ENCODE measurements around the gene DNAJC22. TPM values are rescaled to one million over a fixed set of nuclear protein-coding genes. Genes with fewer than 3 reads are reported as not detected.

DNAJC22 gene
- total and polyA plus RNA-seq, 2 of the 13 experiments (the other 11 are each of a cell fraction or from before 2014, with no cell fraction given): 25.2 to 31.7 TPM

- DNase-seq (ENCODE audit: low spot score): no peak
- no peaks in the 10 kb centered on the region for H3K79me2 ChIP-seq (ENCODE audit: insufficient read depth, low read length)
- intact Hi-C loops (cut with micrococcal nuclease; ENCODE audit: unreplicated experiment): no loop called here
- no peak for ATAC-seq
- peaks cover 30% of the 10 kb centered on the region for H3K4me1 ChIP-seq (ENCODE audit: insufficient read depth, low read length)
- ChIA-PET POLR2A (interaction anchor here (1.0 kb wide), 1 partner anchor 13 kb away, joined by 3 read pairs; no protein-coding TSS in a partner anchor), CTCF (ENCODE audit: low intra/inter-chr PET ratio, low total read pairs) (no interaction called here)
- H3K27ac ChIP-seq (ENCODE audit: extremely low read length, insufficient read depth, low read length): no peak overlapping the region
- FAIRE-seq: no peak
- no peak overlapping the region for H2AFZ ChIP-seq (ENCODE audit: low read length)
- no TSS peak for BruUV-seq (replicated peaks)
- no peak overlapping the region for H3K4me3 ChIP-seq (replicated peaks in 1 of 3; ENCODE audit: insufficient read depth in 1 of 3, low read depth in 2 of 3, low read length in 3 of 3)
- peaks cover 2 to 12% of the 10 kb centered on the region in 2 experiments; a peak in 3 of 5 replicates for H3K36me3 ChIP-seq (replicated peaks in 1 of 2; ENCODE audit: control insufficient read depth in 1 of 2, insufficient read depth in 2 of 2, low read length in 2 of 2)
- peaks cover 2 to 40% of the 10 kb centered on the region in 2 experiments; a peak in 4 of 5 replicates for H3K27me3 ChIP-seq (ENCODE audit: control insufficient read depth in 1 of 2, insufficient read depth in 2 of 2, low read length in 2 of 2)
- TF ChIP-seq ZNF317 (CRISPR knock-in tag; IDR thresholded peaks at IDR 0.05) (no peak), TFAP4 (IDR thresholded peaks at IDR 0.05; ENCODE audit: borderline replicate concordance, low read depth) (no peak), ZNF318 (CRISPR knock-in tag; IDR thresholded peaks at IDR 0.05) (no peak), ZNF770 (CRISPR knock-in tag; IDR thresholded peaks at IDR 0.05) (no peak)
- whole genome bisulfite sequencing (ENCODE audit: low lambda C conversion rate): 74% methylated on average over 12 of the region's 12 CpGs
- H4K20me1 ChIP-seq (ENCODE audit: insufficient read depth, low read length): no peaks in the 10 kb centered on the region
- H3K9me3 ChIP-seq (ENCODE audit: low read length): no peaks in the 10 kb centered on the region
- in situ Hi-C loops (cut with HindIII; ENCODE audit: extremely low pct_ligation_motif_present, low pct_unique_long_range_greater_than_20kb): no loop called here
- H3K4me2 ChIP-seq (ENCODE audit: low read depth, low read length): no peak overlapping the region
- H3K9ac ChIP-seq (ENCODE audit: insufficient read depth, low read depth, low read length): no peak overlapping the region
Observed at GRCh38 chr12:49334681-49335080, 12.0 kb upstream of the DNAJC22 start.
